IPS-18c (cell line): ENCODE measurements around the gene CRY2.
"Not testable (repeated sequence)": the region's sequence is repeated elsewhere in the genome, so short reads cannot be mapped to it uniquely, and the experiment has no call there.

ENCODE experiments used
- H3K4me3 ChIP-seq: 2 replicates; pipeline ENCODE4 v1.7.0; 2013; ENCODE audit warnings: low read depth, mild to moderate bottlenecking, low read length, moderate library complexity; ENCODE audit not compliant: insufficient read depth
- H3K9me3 ChIP-seq: one replicate; pipeline ENCODE4 v1.6.1; 2013; ENCODE audit warnings: mild to moderate bottlenecking, low read length, moderate library complexity; ENCODE audit not compliant: control insufficient read depth, insufficient read depth

The CRY2 gene

DNA sequence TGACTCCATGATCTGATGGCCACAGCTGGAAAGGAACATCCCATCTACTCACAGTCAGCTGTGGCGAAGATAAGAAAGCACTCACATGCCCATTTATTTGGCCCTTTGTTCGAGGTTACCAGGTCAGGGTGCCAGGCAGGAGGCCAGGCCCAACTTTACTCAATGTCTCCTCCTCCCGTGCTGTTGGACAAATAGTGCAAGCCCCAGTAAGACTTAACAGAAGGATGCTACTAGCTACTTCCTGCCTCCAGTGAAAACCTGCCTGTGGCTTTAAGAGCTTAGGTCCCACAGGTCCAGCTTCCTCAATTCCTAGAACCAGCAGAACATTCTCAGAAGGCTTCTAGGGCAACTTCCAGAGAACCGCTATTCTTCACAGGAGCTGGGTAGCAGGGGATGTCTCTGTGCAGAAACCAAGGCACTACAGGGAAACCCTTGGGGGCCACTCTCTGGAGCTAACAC, 12.9 kb upstream of the CRY2 start:
- Histone ChIP-seq H3K4me3 (no peak overlapping the region), H3K9me3 (peaks cover 2% of the 10 kb centered on the region)

DNA sequence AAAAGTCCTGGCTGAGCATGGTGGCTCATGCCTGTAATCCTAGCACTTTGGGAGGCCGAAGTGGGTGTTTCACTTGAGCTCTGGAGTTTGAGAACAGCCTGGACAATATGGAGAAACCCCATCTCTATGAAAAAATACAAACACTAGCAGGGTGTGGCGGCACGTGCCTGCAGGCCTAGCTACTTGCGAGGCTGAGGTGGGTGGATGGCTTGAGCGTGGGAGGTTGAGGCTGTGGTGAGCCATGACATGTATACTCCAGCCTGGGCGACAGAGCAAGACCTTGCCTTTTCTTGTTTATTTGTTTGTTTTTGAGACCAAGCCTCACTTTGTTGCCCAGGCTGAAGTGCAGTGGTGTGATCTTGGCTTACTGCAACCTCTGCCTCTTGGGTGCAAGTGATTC, 8.1 kb upstream of the CRY2 start:
- no peak overlapping the region for H3K4me3 ChIP-seq
- no peaks in the 10 kb centered on the region for H3K9me3 ChIP-seq

DNA sequence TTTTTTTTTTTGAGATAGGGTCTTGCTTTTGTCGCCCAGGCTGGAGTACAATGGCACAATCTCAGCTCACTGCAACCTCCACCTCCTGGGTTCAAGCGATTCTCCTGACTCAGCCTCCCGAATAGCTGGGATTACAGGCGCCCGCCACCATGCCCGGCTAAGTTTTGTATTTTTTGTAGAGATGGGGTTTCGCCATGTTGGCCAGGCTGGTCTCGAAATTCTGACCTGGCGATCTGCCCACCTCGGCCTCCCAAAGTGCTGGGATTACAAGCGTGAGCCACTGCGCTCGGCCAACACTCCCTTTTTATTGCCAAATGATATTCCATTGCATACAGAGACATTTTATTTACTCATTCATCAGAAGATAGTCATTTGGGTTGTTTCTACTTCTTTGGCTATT, 7.0 kb upstream of the CRY2 start:
- not testable (repeated sequence) for H3K4me3 ChIP-seq, H3K9me3 ChIP-seq

DNA sequence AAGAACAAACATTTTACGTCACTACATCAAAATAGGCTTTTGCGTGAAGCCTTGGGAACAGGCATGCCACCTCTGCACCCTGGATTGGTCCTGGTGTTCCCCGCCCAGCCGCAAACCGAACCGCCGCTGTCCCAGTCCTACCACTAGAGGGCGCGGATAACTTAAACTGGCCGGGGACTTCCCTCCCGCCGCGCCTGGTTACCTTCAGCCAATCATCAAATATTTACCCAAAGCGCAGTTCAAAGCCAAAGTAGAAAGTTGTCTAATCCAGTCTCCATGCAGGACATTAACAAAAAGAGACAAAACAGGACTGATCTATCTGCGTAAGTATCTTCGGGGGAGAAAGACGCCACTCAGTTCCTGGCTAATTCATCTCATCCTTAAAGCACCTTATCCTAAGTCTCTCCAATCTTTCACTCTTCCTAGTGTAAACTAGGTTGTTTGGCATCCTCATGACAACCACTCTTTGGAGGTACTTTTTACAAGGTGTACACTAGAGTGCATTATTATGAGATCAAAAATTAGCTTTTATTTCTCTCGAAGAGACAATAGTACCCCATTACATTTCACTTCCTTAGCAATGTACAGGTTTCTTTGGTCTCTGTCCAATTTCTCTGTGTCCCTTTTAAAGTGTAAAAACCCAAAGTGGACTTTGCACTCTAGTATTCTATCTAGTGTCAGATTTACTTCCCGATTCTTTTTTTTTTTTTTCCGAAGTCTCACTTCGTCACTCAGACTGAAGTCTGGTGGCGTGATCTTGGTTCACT, 3.9 kb upstream of the CRY2 start:
- Histone ChIP-seq H3K9me3 (no peaks in the 10 kb centered on the region), H3K4me3 (no peak overlapping the region)

DNA sequence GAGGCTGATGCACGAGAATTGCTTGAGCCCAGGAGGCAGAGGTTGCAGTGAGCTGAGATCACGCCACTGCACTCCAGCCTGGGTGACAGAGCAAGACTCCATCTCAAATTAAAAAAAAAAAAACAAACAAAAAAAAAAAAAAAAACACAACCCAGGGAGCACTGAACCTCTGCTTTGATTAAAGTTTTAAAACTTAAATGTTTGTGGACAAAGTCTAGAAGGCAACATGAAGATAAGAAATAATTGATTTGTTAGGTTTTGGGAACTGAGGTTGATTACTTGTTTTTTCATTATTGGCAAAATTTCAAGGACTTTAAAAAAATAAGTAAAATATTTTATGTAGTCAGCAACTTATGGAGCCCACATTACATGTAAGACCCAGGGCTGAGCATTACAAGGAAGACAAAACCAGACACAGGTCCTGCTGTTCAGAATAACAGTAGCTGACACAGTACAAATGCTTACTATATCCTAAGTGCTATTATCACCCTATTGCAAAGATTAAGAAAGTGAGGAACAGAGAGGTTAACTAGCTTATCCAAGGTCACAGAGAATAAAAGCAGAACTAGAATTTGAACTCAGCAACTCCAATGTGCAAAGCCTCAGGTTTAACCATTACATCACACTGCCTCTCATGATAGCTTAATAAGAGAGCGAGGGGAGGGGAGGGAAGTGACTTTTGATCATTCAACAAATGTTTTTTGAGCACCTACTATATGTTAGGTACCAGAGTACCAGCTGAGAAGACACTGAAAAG, 2.3 kb upstream of the CRY2 start:
- no peak overlapping the region for H3K4me3 ChIP-seq
- H3K9me3 ChIP-seq: no peaks in the 10 kb centered on the region

DNA sequence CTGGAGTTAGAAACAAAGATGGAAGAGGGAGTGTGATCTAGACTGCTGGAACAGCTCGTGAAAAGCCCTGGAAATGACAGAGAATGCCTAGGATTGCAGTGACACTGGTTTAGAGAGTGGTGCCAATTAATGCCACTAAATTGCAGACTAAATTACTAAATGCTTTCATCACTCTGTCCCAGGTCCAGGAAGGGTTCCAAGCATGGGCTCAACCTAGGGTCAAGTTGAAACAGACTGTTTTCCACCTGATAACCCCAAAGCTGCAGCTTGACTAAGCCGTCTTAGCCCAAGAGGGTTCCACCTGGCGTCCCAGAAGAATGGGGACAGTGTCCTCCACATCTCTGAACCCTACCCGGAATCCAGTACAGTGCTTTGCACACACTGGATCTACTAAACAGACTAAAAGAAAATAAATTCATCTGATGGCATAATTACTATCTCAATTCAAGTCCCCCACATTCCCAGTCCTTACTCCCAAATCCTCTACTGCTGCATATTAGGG, 1.1 kb upstream of the CRY2 start:
- Histone ChIP-seq H3K4me3 (no peak overlapping the region), H3K9me3 (no peaks in the 10 kb centered on the region)

DNA sequence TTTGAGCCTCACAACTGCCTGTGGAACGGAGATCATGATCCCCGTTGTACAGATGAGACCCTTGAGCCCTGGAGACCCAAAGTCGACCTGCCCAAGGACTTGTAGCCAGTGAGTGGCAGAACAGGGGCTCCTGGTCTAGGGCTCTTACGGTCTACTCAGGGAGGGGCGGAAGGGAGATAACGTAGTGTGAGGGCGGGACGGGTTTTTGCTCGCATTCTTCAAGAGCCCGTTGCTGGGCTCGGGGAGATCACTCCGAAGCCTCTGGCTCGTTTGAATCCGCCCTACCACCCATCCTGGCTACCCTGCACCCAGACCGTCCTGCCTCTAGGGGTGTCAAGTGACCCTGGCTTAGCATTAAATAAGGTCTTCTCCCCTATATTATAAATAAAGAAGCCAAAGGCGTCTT, 639 bp downstream of the CRY2 start:
- Histone ChIP-seq H3K4me3 (peak overlapping the region; percentile 92), H3K9me3 (no peaks in the 10 kb centered on the region)

DNA sequence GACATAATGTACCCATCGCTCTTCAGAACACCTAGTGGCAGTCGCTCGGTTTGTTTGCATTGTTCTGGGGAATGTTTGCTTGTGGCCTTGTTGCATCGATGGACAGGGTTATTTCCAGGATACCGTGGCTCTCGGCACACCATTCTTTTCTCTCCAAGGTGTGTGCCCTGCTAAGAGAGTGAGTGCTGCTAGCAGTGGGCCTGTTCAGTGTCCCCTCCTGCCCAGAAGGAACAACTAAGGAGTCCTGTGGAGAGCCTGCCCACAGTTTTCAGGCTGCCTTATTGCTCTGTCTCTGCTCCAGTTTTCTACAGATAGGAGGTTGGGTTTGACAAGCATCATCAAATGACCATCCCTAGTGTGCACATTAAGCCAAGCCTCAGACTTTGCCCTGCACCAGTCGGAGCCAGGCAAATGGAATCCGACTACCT, 1.4 kb downstream of the CRY2 start:
- no peaks in the 10 kb centered on the region for H3K9me3 ChIP-seq

DNA sequence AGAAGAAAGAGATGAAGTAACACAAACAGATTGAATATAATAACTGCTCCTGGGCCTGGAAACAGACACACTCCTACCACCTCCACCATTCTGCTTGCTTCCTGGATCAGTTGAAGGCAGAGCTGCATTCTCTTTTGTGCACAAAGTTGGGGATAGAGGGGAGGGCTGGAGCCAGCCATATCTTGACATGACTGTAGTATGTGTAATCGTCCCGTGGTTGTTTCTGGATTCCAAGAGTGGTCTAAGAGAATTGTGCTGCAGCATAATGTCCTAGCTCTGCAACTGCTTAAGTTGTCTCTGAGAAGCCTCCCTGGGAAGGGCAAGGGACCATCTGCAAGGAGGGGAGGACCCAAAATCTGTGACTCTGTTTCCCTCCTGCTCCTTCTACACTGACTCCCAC, 3.2 kb downstream of the CRY2 start:
- H3K4me3 ChIP-seq: no peak overlapping the region
- H3K9me3 ChIP-seq: no peaks in the 10 kb centered on the region

More for the DNA sequence above, 1.4 kb downstream of the CRY2 start:
- H3K4me3 ChIP-seq: no peak overlapping the region; the same call in 1 of the 2 replicates

DNA sequence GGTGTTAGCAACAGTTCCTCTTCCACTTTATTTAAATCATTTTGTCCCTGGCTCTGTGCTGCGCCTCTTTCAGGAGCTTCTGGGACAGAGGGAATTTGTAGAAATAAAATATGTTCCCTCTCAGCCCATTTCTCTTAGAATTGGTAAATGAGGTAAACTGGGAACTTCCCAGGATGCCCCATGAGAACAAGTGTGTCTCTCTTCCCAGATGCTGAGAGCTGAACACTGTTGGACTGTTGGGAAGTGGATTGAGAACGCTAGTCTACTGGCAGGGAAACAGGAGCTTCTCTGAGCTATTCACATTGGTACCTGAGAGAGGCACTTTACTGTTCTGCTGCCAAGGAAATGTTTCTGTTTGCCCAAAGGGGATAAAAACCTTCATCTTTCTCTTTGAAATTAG, 4.0 kb downstream of the CRY2 start:
- H3K4me3 ChIP-seq: no peak overlapping the region
- no peaks in the 10 kb centered on the region for H3K9me3 ChIP-seq

DNA sequence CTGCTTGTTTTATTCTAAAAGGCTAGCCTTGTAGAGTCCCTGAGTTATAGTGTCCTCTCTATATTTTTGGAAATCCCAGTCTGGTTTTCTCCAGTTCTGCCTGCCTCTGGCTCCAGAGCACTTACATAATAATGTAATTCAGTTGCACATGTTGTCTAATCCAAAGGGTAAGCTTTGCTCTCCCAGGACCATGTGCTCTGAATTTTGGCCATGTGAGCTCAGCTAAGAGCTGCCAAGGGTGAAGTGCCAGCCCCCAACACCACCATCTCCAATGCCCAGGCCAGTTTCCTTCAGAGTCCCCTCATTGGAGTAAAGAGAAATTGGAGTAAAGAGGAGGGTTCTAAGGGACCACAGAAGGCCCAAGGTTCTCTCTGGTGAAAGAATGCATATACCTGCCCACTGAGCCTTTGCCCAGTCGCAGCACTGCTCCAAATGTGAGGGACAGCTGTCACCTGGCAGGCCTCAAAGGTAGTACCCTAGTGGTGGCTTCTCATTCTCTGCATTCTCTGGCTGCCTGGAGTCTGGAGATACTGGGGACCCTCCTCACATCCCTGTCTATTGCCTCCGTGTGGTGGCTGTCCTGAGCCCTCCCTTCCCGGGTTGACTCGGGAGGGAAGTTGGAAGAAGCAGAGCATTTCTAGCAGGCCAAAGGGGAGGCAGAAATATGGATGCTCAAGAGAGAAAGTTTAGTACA, 4.9 kb downstream of the CRY2 start:
- Histone ChIP-seq H3K4me3 (no peak overlapping the region), H3K9me3 (no peaks in the 10 kb centered on the region)

DNA sequence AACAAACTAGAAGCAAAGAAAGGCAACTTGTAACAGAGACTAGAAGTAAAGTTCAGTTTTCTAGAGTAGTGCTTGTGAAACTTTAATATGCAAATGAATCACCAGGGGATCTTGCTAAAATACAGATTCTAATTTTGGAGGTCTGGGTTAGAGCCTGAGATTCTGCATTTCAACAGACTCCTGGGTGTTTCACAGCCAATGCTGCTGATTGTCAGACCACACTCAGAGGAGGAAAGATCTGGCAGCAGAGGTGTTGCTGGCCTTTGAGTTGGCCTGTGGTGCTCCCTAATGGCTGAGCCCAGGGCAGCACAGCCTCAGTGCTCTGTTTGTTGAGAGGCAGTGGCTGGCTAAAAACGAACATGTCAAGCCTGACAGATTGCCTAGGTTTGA, 5.4 kb downstream of the CRY2 start:
- no peaks in the 10 kb centered on the region for H3K9me3 ChIP-seq
- H3K4me3 ChIP-seq: no peak overlapping the region

DNA sequence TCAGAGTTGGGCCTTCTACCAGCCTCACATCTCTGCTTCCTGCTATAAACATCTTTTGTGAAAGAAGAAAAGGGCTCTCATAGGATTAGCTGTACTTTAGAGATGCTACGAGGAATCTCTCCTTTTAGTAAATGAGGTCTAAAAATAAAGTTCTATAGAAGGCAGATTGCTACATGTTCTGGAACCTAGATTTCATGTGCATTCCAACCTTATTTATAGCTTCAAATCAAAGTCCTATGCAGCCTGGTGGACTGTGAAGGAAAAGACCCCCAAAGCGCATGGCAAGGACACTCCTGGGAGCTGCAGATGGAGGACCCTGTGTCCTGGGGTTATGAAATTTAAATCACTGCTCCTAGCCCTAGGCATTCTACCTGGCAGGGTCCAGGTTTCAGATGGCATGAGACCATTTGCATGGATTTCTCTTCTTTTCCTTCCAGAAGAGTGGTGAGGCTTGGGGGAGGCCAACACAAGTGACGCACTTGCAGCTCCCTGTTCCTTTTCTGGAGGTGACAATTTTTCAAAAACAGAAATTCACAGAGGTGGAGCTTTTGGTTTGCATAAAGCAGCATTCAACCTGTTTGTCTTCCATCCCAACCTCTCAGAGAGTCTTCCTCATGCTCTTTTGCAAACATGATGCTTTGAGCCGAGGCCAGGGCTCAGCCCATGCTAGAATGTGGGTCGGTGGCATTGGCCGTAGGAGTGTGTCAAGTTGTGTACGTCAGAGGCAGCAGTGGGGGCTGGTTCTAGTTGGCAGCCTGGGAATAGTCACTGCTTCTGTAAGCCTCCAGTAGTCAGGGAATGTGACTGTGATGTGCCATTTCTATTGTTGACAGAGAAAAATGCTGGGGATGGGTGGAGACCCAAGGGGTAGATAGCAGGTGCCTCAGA, 6.3 kb downstream of the CRY2 start:
- no peak overlapping the region for H3K4me3 ChIP-seq

DNA sequence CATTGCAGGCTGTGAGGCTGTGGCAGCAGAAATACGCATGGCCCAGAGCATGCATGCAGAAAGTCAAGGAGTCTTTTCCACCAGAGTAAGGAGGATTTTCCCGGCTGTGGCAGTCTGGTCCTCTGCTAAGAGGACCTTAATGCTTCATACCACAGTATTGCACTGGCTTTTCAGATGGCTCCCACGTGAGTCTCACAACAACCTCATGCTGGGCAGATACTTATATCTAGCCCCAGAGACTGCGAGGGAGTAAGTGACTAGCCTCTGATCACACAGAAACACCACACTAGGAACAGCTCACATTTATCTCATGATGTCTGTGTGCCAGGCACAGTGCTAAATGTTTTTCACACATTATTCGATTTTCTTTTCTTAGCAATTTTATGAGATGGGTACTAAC, 8.0 kb downstream of the CRY2 start:
- Histone ChIP-seq H3K4me3 (peak overlapping the region; percentile 2; the same call in 1 of the 2 replicates), H3K9me3 (no peaks in the 10 kb centered on the region)

More for the DNA sequence above, 6.3 kb downstream of the CRY2 start:
- no peaks in the 10 kb centered on the region for H3K9me3 ChIP-seq

DNA sequence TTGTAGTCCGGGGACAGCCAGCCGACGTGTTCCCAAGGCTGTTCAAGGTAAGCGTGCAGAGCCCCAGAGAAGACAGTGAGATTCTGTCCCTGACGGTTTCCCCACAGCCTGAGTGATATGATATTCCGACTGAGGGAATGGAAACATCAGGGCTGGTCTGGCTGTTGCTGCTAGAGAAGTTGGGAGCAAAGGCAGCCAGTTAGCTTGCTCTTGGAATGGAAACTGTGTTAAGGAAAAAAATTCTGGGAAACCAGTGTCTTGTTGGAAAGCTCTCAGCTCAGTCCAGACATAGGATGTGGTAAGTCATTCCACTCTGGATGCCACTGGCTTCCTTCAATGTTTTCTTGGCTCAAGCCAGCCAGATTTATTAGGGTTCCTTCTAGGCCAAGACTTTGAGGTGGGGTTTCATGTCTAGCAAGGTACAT, 8.8 kb downstream of the CRY2 start:
- Histone ChIP-seq H3K4me3 (no peak overlapping the region), H3K9me3 (no peaks in the 10 kb centered on the region)

DNA sequence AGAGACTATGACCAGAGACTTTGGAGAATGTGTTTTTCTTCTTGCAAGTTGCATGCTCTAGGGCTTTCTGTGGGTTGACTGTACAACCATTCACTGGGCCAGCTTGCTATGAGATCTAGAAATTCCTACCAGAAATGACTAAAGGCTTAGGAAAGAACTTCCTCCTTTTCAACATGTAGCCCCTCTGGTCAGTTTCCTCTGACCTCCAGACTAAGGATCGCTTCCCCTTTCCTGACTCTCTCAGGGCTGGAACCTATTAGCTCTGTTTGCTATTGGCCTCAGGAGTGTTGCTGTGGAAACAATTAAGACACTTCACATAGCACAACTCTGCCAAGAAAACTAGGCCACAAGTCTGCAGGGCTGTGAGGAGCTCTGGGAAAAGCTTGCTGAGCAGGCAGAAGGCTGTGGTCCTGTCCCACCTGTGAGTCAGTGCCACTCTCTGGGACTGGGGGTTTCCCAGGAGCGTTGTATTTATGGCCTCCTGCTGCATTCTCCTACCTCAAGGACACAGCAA, 10.7 kb downstream of the CRY2 start:
- H3K4me3 ChIP-seq: no peak overlapping the region
- no peaks in the 10 kb centered on the region for H3K9me3 ChIP-seq
